Muscle of back (tissue), 11 donors: Measurements from ENCODE around the gene ANP32B. TPM values are rescaled to one million over a fixed set of nuclear protein-coding genes. Genes with fewer than 3 reads are reported as not detected.
"Not testable (repeated sequence)": the region's sequence is repeated elsewhere in the genome, so short reads cannot be mapped to it uniquely, and the experiment has no call there.

Experiments used
- DNase-seq, 3 donors: peaks; one replicate each; pipeline versions ENCODE4 v3.0.0 to v3.0.0-alpha.2; 2013
- polyA plus RNA-seq, 10 donors: library from polyadenylated mRNA; unstranded; fragments of 120-200 nt; gene quantifications; one replicate each; pipeline ENCODE4 v1.2.1, GENCODE V29; 2013; ENCODE audit not compliant: insufficient read length in 10 of 10

ANP32B gene
- polyA plus RNA-seq, 10 donors = 128 to 188 (median 151) TPM

GRCh38 chr9:97961361-97961760, 21.8 kb upstream of the ANP32B start:
- no peak for DNase-seq

DNA sequence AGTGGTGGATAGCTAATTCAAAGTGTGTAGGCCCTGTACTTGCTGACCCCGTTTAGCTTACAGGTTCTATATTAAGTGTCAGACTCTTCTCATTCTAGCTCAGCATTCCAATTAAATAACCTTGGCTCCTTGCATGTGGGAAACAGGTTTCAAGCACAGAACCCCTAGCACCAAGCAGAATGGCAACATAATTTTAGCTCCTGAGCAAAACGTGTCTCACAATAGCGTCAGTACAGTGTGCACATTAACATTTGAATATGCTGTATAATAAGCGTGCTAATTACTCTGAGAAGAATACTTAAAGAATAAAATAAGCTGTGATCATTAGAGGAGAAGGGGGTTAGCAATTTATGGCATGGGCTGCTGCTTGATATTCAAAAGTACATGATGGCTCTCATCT, 21.0 kb upstream of the ANP32B start:
- no peak for DNase-seq

- no peak for DNase-seq
These were observed 20.6 kb upstream of the ANP32B start for GRCh38 chr9:97962575-97962974.

- DNase-seq = no peak
These were observed 19.9 kb upstream of the ANP32B start for GRCh38 chr9:97963232-97963631.

- no peak for DNase-seq
These were observed 18.2 kb upstream of the ANP32B start for GRCh38 chr9:97964901-97965300.

DNA sequence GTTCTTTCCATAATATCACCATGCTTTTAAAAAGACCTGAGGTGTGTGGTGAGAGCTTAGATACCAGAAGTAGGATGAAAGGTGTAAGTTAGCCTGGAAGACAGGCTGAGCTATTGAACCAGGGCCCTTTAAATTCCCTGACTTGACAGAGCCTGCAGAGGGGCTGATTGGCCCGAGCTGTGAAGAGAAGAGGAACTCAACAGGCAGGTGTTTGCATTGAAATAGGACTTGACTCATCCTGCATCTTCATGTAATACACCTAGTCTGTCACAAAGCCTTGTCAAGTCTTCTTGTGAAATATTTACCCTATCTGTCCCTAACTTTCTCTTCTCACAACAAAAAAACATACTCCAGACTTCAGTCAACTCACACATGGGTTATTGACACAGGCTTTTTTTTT, 16.6 kb upstream of the ANP32B start:
- no peak for DNase-seq

GRCh38 chr9:97969014-97969413, 14.1 kb upstream of the ANP32B start:
- no peak for DNase-seq

GRCh38 chr9:97970165-97970564, 13.0 kb upstream of the ANP32B start:
- no peak for DNase-seq

- DNase-seq = no peak
These were observed 10.4 kb upstream of the ANP32B start for GRCh38 chr9:97972753-97973152.

DNA sequence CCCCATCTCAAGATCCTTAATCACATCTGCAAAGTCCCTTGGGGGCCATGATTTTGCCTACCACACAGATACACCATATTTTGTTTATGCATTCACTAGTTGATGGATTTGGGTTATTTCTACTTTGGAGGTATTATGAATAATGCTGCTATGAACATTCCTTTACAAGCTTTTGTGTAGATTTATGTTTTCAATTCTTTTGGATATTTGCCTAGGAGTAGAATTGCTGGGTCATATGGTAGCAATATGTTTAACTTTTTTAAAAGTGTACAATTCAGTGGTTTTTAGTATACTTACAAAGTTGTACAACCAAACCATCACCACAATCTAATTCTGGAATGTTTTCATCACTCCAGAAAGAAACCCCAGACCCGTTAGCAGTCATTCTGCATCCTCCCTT, 7.8 kb upstream of the ANP32B start:
- DNase-seq = no peak

DNA sequence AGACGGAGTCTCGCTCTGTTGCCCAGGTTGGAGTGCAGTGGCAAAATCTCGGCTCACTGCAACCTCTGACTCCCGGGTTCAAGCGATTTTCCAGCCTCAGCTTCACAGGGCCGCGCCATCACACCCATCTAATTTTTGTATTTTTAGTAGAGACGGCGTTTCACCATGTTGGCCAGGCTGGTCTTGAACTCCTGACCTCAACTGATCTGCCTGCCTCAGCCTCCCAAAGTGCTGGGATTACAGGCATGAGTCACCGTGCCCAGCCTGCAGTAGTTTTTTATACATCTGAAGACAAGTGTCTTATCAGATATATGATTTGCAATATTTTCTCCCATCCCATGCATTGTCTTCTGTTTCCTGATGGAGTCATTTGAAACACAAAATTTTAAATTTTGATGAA, 6.5 kb upstream of the ANP32B start:
- not testable (repeated sequence) for DNase-seq

- DNase-seq = no peak
These were observed 4.6 kb upstream of the ANP32B start for GRCh38 chr9:97978371-97979130.

- no peak for DNase-seq
These were observed 3.2 kb upstream of the ANP32B start for GRCh38 chr9:97979788-97980478.

- peak in 1 of 3 donors; percentile 44 for DNase-seq
These were observed 2.7 kb upstream of the ANP32B start for GRCh38 chr9:97980479-97980803.

DNA sequence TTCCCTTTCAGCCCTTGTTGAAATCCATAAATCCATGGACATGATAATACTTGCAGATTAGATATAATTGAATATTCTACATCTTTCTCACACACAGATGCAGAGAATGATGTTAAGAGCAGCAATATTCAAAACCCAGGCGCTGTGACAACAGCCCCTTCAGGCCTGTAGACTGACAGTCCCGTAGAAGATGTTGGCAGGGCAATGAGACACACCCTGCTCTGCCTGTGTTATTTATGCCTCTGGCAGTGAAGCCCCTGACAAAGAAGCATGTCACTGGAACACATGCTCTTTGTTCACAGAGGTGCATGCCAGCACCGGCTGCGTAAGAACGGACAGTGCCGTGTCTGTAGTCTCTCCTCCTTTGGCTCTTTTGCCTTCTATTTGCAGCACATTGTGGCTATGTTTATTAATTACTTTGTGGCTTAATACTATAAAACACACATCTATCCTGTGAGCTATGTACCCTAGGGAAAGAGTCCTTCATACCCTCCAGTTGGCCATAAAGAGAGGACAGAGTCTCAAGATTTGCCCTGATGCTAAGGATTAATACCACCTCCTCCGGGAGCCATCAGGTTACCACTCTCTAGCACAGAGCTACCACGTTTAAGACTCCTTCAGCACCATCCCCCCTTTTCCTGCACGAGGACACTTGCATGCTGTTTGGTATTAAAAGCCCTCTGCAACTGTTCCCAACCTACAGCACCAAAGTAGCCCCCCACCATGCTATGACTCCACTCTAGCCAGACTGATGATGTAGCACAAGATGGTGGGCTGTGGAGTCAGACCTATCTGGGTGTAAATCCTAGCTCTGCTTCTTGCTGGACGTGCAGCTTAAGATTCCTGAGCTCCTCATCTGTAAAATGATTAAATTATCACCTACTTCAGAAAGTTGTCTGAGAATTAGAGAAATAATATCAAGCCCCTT, 2.0 kb upstream of the ANP32B start:
- DNase-seq = peak in 2 of 3 donors; percentile 16 to 54

DNA sequence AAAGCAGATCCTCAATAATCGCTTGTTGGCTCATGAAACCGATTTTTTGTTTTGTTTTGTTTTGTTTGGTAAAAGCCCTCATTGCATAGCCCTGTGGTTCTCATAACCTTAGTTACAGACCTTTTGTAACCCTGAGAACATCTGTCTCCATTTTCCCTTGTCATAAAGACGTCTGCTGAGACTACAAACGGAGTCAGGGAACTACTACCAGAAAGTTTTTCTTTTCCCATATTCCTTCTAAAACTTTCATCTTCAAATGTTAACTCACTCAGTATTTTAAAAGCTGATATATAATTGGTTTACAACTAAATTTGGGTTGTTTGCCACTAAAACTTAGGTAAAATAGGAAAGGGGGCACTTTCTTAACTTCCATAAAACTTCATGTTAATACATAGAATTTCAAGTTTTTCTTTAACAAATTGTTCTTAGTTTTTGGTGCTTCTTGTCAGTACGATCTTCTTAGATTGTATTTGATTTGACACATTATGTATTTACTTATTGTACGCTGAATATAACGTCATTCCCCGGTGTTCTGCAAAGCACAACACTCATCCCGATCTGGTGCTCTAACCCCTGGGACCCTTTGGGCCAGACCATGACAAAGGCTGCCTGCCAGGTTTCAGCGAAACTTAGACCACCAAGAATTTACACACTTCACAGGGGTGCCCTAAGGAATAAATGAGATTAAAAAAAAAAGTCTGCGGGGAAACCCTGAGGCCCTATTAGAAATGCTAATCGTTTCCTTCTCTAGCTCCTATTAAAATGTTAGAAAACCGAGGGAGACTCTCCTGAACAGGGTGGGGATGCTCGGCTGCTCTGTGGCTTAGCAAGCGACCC, 1.1 kb upstream of the ANP32B start:
- peak in 1 of 3 donors; percentile 25 for DNase-seq

GRCh38 chr9:97983589-97984187, 547 bp downstream of the ANP32B start:
- DNase-seq = peak; percentile 64 to 94 (median 82)

- DNase-seq = peak; percentile 78 to 92 (median 89)
These were observed 1.3 kb downstream of the ANP32B start for GRCh38 chr9:97984188-97985057.

GRCh38 chr9:97985058-97985861, 2.1 kb downstream of the ANP32B start:
- peak in 2 of 3 donors; percentile 46 to 75 for DNase-seq
